Sigmoid colon (tissue), 7 donors: ENCODE measurements around the gene TPPP3. TPM values are rescaled to one million over a fixed set of nuclear protein-coding genes. Genes with fewer than 3 reads are reported as not detected.
A peak's percentile ranks its signal among the peaks of the same experiment; 100 is the strongest.

Experiments
- DNase-seq: peaks from one replicate; pipeline ENCODE4 v3.0.0-alpha.2; 2019
- H3K27ac ChIP-seq, 4 donors: fragments of 200-600 bp; sonication (generic); one replicate each; pipeline ENCODE4 v1.5.1; 2016 to 2019; ENCODE audit warnings: mild to moderate bottlenecking in 1 of 4
- H3K27me3 ChIP-seq, 3 donors: fragments of 200-600 bp; sonication (generic); one replicate each; pipeline ENCODE4 v1.5.1; 2019; ENCODE audit warnings: mild to moderate bottlenecking in 1 of 3
- H3K36me3 ChIP-seq, 4 donors: fragments of 200-600 bp; sonication (generic); one replicate each; pipeline ENCODE4 v1.5.1; 2016 to 2019
- H3K4me1 ChIP-seq, 4 donors: fragments of 200-600 bp; sonication (generic); one replicate each; pipeline ENCODE4 v1.5.1; 2017 to 2019
- H3K4me3 ChIP-seq, 4 donors: fragments of 200-600 bp; sonication (generic); one replicate each; pipeline ENCODE4 v1.5.1; 2017 to 2019; ENCODE audit warnings: mild to moderate bottlenecking in 2 of 4, moderate library complexity in 1 of 4
- H3K9me3 ChIP-seq, 4 donors: fragments of 200-600 bp in 3 of 4; sonication (generic) in 3 of 4; one replicate each; pipeline versions ENCODE4 v1.5.1 to v1.6.1; 2013 to 2019
- EP300 ChIP-seq, 4 donors: sonication (generic); formaldehyde crosslinking; IDR thresholded peaks; one replicate each; pipeline ENCODE4 v1.6.1; 2017; ENCODE audit warnings: antibody characterized with exemption in 4 of 4
- POLR2A ChIP-seq, 2 donors: fragments of 450-650 bp; IDR thresholded peaks; one replicate each; pipeline ENCODE4 v1.6.1; 2016; ENCODE audit warnings: antibody characterized with exemption in 2 of 2, mild to moderate bottlenecking in 2 of 2, moderate library complexity in 2 of 2
- POLR2AphosphoS5 ChIP-seq, 4 donors: sonication (generic); formaldehyde crosslinking; IDR thresholded peaks; one replicate each; pipeline ENCODE4 v1.6.1; 2017; ENCODE audit warnings: antibody characterized with exemption in 4 of 4
- WGBS, 2 donors: extraction: QIAGEN DNeasy Blood & Tissue Kit; methylation state at CpG; one replicate each; pipeline ENCODE4 v1.1.7; 2013; 5-methylcytosine and 5-hydroxymethylcytosine counted together
- intact Hi-C: fragments of 100-400 bp; cut with DNase I; formaldehyde crosslinking; loops from one replicate; pipeline ENCODE4 v1.15.1; 2023
- polyA plus RNA-seq, 3 donors: library from polyadenylated mRNA; stranded (reverse); fragments of 200-250 nt; gene quantifications; one replicate each; pipeline ENCODE4 v1.2.3, GENCODE V29; 2013
- total RNA-seq, 4 donors: library from RNA; depleted of rRNA; stranded (reverse); fragments of >200 nt; gene quantifications; one replicate each; pipeline ENCODE4 v1.1.0, GENCODE V29; 2016
- TF ChIP-seq, protein P1 (sequence below), 4 experiments: fragments of 450-650 bp in 3 of 4; fragments of 200-600 bp in 1 of 4; IDR thresholded peaks; one replicate each; pipeline ENCODE4 v1.5.1; 2016 to 2019; ENCODE audit warnings: antibody characterized with exemption in 4 of 4, mild to moderate bottlenecking in 3 of 4, moderate library complexity in 2 of 4
- donor health status: healthy with polysubstance abuse.
- donor health status: Bipolar disorder and iron deficiency.
- donor health status: healthy.

TPPP3 gene
- 10 to 100 TPM in 3 of 4 donors, 1 to 10 TPM in 1; 8.1 to 27.4 (median 16.9) TPM for total RNA-seq
- 10 to 100 TPM in 1 of 3 donors, 1 to 10 TPM in 2; 2.4 to 13.6 (median 8.6) TPM for polyA plus RNA-seq

DNA sequence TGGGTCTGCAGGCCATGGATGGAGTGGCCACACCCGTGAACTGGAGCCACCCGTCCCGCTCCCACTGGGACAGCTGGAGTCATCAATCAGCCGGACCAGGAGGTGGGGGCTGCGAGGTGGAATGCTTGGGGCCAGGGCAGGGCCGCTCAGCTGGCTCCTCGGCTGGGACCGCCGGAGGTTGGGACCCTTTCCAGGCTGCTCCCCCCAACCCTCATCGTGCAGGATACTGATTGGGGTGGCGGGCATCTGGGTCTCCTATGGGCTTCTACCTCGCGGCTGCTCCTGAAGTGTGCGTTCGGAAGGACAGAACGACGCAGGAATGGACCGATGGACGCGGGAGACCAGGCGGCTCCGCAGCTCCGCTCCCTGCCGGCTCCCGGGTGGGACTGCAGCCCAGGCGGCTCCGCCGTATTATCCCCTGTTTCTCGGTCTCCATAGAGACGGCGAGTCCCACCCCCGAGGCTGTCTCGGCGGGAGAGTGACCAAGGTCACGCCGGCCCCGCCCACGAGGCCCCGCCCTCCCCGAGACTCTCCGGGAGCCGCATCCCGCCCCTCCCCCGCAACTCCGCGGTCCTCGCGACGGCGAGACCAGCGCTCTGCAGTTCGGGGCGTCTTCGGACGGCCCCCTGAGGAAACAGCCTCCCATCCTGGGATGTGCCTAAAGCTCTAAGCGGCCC lies at the start of gene TPPP3:
Gene TPPP3, minus strand, starts transcription at position 388 of the 677 bp plus-strand sequence. CDS start 2,387 bp downstream, outside the sequence.
- no peak for TF ChIP-seq EP300 (IDR thresholded peaks at IDR 0.05)
- TF ChIP-seq, protein P1, sequence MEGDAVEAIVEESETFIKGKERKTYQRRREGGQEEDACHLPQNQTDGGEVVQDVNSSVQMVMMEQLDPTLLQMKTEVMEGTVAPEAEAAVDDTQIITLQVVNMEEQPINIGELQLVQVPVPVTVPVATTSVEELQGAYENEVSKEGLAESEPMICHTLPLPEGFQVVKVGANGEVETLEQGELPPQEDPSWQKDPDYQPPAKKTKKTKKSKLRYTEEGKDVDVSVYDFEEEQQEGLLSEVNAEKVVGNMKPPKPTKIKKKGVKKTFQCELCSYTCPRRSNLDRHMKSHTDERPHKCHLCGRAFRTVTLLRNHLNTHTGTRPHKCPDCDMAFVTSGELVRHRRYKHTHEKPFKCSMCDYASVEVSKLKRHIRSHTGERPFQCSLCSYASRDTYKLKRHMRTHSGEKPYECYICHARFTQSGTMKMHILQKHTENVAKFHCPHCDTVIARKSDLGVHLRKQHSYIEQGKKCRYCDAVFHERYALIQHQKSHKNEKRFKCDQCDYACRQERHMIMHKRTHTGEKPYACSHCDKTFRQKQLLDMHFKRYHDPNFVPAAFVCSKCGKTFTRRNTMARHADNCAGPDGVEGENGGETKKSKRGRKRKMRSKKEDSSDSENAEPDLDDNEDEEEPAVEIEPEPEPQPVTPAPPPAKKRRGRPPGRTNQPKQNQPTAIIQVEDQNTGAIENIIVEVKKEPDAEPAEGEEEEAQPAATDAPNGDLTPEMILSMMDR (IDR thresholded peaks at IDR 0.05) = peak; percentile 21 to 63 (median 53)
- TF ChIP-seq POLR2AphosphoS5 (IDR thresholded peaks at IDR 0.05) = peak in 3 of 4 donors; percentile 59 to 77 (median 67)
- no peak for TF ChIP-seq POLR2A (IDR thresholded peaks at IDR 0.05)
- peaks cover 0 to 70% (median 56%) of the 10 kb centered on the region in 4 donors for H3K4me1 ChIP-seq
- peak; percentile 95 for DNase-seq
- H3K4me3 ChIP-seq = peak within 1 kb of the TSS; percentile 9 to 50 (median 38)
- H3K27ac ChIP-seq = peak within 1 kb of the TSS; percentile 60 to 82 (median 64)
- H3K36me3 ChIP-seq = no peaks in the 10 kb centered on the region
- peaks cover 0 to 68% (median 26%) of the 10 kb centered on the region in 3 donors for H3K27me3 ChIP-seq
- no peaks in the 10 kb centered on the region for H3K9me3 ChIP-seq
- intact Hi-C loops = no loop called here
- 2 to 7% methylated on average over 56 of the region's 56 CpGs for WGBS, 2 donors

DNA sequence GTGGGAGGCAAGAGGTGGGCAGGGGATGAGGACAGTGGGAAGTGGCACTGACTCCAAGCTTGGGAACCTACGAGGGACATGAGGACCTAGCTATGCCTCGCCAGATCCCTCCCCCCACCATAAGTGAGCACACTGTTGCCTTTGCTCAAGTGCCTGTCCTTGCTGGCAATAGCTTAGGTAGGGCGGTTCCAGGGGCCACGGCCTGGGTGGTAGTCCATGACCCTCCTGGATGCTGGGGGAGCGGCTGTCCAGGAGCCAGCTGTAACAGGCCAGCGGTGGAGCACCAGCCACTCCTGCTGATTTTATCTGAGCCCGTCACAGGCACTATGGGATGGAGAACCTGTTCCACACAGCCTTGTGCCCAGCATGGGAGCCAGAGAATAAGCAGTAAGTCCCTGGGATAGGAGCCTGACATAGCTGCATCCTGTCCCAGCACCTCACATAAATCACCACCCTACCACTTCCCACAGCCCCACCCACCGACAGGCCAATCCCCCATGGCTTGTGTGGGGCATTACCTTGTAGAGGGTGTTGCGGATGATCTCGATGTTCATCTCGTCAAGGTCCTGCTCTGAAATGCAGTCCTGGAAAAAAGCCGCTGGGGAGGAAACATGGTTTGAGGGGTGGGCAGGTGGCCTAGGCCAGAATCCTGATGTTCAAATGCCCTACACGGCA lies 49.4 kb upstream of the TPPP3 start:
- H3K4me3 ChIP-seq = no peak overlapping the region
- no peaks in the 10 kb centered on the region for H3K9me3 ChIP-seq
- H3K36me3 ChIP-seq = peaks cover 0 to 38% (median 19%) of the 10 kb centered on the region in 4 donors
- intact Hi-C loops = no loop called here
- H3K27ac ChIP-seq = peak overlapping the region in 3 of 4 donors; percentile 70 to 79 (median 78)
- no peak for DNase-seq
- H3K4me1 ChIP-seq = peaks cover 0 to 71% (median 61%) of the 10 kb centered on the region in 4 donors
- TF ChIP-seq POLR2AphosphoS5 (IDR thresholded peaks at IDR 0.05) = no peak
- TF ChIP-seq EP300 (IDR thresholded peaks at IDR 0.05) = no peak
- TF ChIP-seq, protein P1 (IDR thresholded peaks at IDR 0.05) = no peak
- no peak for TF ChIP-seq POLR2A (IDR thresholded peaks at IDR 0.05)
- no peaks in the 10 kb centered on the region for H3K27me3 ChIP-seq
- WGBS, 2 donors = 84 to 89% methylated on average over 13 of the region's 13 CpGs

DNA sequence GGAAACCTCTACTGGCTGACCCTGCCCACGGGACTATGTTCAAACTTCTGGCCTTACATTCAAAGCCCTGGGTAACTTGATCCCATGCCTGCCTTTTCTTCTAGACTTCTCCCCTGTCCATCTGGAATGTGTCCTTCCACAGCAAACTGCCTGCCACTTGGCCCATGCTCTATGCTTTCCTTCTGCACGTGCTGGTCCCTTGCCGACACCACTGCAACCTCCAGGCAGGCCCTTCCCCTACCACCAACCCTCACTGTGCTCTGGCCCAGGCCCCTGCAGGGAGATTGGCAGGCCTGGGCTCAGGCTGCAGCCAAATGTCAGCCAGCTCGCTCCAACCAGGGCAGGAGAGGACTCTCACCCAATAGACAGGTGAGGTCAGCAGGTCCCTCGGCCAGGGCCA lies 48.6 kb upstream of the TPPP3 start:
- no peak overlapping the region for H3K4me3 ChIP-seq
- no peak for TF ChIP-seq EP300 (IDR thresholded peaks at IDR 0.05)
- TF ChIP-seq POLR2A (IDR thresholded peaks at IDR 0.05) = no peak
- TF ChIP-seq POLR2AphosphoS5 (IDR thresholded peaks at IDR 0.05) = no peak
- TF ChIP-seq, protein P1 (IDR thresholded peaks at IDR 0.05) = no peak
- H3K36me3 ChIP-seq = peaks cover 0 to 47% (median 24%) of the 10 kb centered on the region in 4 donors
- peak overlapping the region in 2 of 4 donors; percentile 78 to 79 for H3K27ac ChIP-seq
- intact Hi-C loops = no loop called here
- WGBS, 2 donors = 52 to 80% methylated on average over 5 of the region's 5 CpGs
- no peak for DNase-seq
- H3K9me3 ChIP-seq = no peaks in the 10 kb centered on the region
- no peaks in the 10 kb centered on the region for H3K27me3 ChIP-seq
- H3K4me1 ChIP-seq = peaks cover 0 to 63% (median 53%) of the 10 kb centered on the region in 4 donors

DNA sequence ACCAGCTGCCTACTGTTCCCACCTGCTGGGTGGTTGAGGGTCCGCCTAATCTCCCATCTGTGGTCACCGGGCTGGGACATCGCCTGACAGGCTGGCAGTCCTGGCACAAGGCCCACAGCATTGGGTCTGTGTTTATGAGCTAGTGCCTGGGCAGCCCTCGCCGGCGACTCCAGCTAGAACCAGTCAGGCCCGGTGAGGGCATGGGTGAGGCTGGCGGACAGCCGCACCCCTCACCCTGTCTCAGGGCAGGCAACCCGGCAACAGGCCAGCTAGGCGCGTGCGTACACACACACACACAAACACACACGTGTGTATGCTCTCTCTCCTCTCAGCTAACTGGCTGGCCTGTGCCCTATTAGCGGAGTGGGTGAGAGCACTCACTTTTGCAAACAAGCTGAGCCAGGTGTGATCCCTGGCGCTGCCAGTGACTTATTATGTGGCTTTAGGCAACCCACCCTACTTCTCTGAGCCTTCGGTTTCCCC lies 48.0 kb upstream of the TPPP3 start:
- Histone ChIP-seq H3K9me3 (no peaks in the 10 kb centered on the region), H3K4me1 (peaks cover 0 to 57% (median 47%) of the 10 kb centered on the region in 4 donors), H3K36me3 (peaks cover 0 to 52% (median 24%) of the 10 kb centered on the region in 4 donors), H3K27ac (peak overlapping the region in 1 of 4 donors; percentile 78), H3K4me3 (no peak overlapping the region), H3K27me3 (no peaks in the 10 kb centered on the region)
- no peak for DNase-seq
- 18 to 73% methylated on average over 17 of the region's 17 CpGs for WGBS, 2 donors
- TF ChIP-seq POLR2A (IDR thresholded peaks at IDR 0.05) (peak in 1 of 2 donors; percentile 45), POLR2AphosphoS5 (IDR thresholded peaks at IDR 0.05) (peak in 1 of 4 donors; percentile 10), EP300 (IDR thresholded peaks at IDR 0.05) (no peak)
- TF ChIP-seq, protein P1 (IDR thresholded peaks at IDR 0.05) = no peak
- intact Hi-C loops = no loop called here
